GM15510 (cell line): ENCODE results near the gene PRKCA.

Source experiments
- POLR2A ChIP-seq: IDR thresholded peaks from 3 replicates; pipeline ENCODE4 v1.6.1; 2011; ENCODE audit warnings: borderline replicate concordance; ENCODE audit not compliant: insufficient read length; ENCODE audit errors: extremely low read depth

The PRKCA gene

GRCh38 chr17:66604376-66604775, 302.0 kb downstream of the PRKCA start:
- TF ChIP-seq POLR2A = no peak

- TF ChIP-seq POLR2A = no peak
Observed at GRCh38 chr17:66605541-66605940, 303.1 kb downstream of the PRKCA start.

- TF ChIP-seq POLR2A = no peak
Observed at GRCh38 chr17:66610361-66611133, 308.1 kb downstream of the PRKCA start.

GRCh38 chr17:66611397-66611796, 309.0 kb downstream of the PRKCA start:
- TF ChIP-seq POLR2A = no peak

GRCh38 chr17:66612993-66613392, 310.6 kb downstream of the PRKCA start:
- no peak for TF ChIP-seq POLR2A

- TF ChIP-seq POLR2A = no peak
Observed at GRCh38 chr17:66614469-66614868, 312.1 kb downstream of the PRKCA start.

GRCh38 chr17:66619206-66619605, 316.8 kb downstream of the PRKCA start:
- TF ChIP-seq POLR2A = no peak

GRCh38 chr17:66620528-66620927, 318.1 kb downstream of the PRKCA start:
- no peak for TF ChIP-seq POLR2A

- TF ChIP-seq POLR2A = no peak
Observed at GRCh38 chr17:66625311-66625767, 322.9 kb downstream of the PRKCA start.

GRCh38 chr17:66627985-66628384, 325.6 kb downstream of the PRKCA start:
- TF ChIP-seq POLR2A = no peak

- no peak for TF ChIP-seq POLR2A
Observed at GRCh38 chr17:66629762-66630161, 327.3 kb downstream of the PRKCA start.

GRCh38 chr17:66630379-66630778, 328.0 kb downstream of the PRKCA start:
- no peak for TF ChIP-seq POLR2A

GRCh38 chr17:66630828-66631472, 328.5 kb downstream of the PRKCA start:
- TF ChIP-seq POLR2A = no peak

- TF ChIP-seq POLR2A = no peak
Observed at GRCh38 chr17:66632731-66633130, 330.3 kb downstream of the PRKCA start.

GRCh38 chr17:66633317-66633965, 331.0 kb downstream of the PRKCA start:
- no peak for TF ChIP-seq POLR2A
